ENCODE measurements around the gene RAP1GAP2. TPM values are rescaled to one million over a fixed set of nuclear protein-coding genes. Genes with fewer than 3 reads are reported as not detected.

The RAP1GAP2 gene
- total and polyA plus RNA-seq, 2 experiments from 2014 or later, result 0.74 to 3.8 TPM

GRCh38 chr17:2949469-2950044, 153.3 kb downstream of the RAP1GAP2 start:
- H3K79me2 ChIP-seq (ENCODE audit: insufficient read depth), result no peaks in the 10 kb centered on the region
- in situ Hi-C loops (cut with MboI), result no loop called here
- no peak overlapping the region for H3K4me2 ChIP-seq (ENCODE audit: unreplicated experiment)
- no peaks in the 10 kb centered on the region for H3K27me3 ChIP-seq (replicated peaks; ENCODE audit: insufficient read depth)
- no peaks in the 10 kb centered on the region for H3F3A ChIP-seq (ENCODE audit: insufficient read depth)
- H3K9me3 ChIP-seq (ENCODE audit: low read depth), result no peaks in the 10 kb centered on the region
- no peak overlapping the region for H3K4me3 ChIP-seq
- 0 out of 2 replicates have a peak, but pooled peaks cover 3% of the 10 kb centered on the region for H3K4me1 ChIP-seq (ENCODE audit: insufficient read depth)
- 3 to 5% methylated on average over 7 of the region's 7 CpGs for WGBS, 2 experiments (ENCODE audit: low coverage in 1 of 2, low lambda C conversion rate in 2 of 2, missing lambda C conversion rate in 2 of 2)
- DNase-seq, result peak; percentile 94
- H4K20me1 ChIP-seq (ENCODE audit: insufficient read depth), result no peaks in the 10 kb centered on the region
- no peaks in the 10 kb centered on the region for H3K36me3 ChIP-seq (ENCODE audit: low read depth)
- no peak overlapping the region for H3K27ac ChIP-seq
- TF ChIP-seq EZH2 (IDR thresholded peaks at IDR 0.05; ENCODE audit: insufficient read depth, poor library complexity, severe bottlenecking) (no peak), EZH2phosphoT487 (IDR thresholded peaks at IDR 0.05; ENCODE audit: insufficient read depth, low read depth) (no peak)
- H2AFZ ChIP-seq, result no peak overlapping the region
- no peak overlapping the region for H3K9ac ChIP-seq
- H3K9me2 ChIP-seq (ENCODE audit: insufficient read depth), result no peaks in the 10 kb centered on the region

- H3K27me3 ChIP-seq (replicated peaks; ENCODE audit: insufficient read depth), result no peaks in the 10 kb centered on the region
- H3F3A ChIP-seq (ENCODE audit: insufficient read depth), result peaks cover 7% of the 10 kb centered on the region
- H3K4me2 ChIP-seq (ENCODE audit: unreplicated experiment), result no peak overlapping the region
- no peaks in the 10 kb centered on the region for H4K20me1 ChIP-seq (ENCODE audit: insufficient read depth)
- H2AFZ ChIP-seq, result no peak overlapping the region
- H3K9ac ChIP-seq, result no peak overlapping the region
- no peaks in the 10 kb centered on the region for H3K9me3 ChIP-seq (ENCODE audit: low read depth)
- no peak overlapping the region for H3K27ac ChIP-seq
- peaks cover 12% of the 10 kb centered on the region for H3K4me1 ChIP-seq (ENCODE audit: insufficient read depth)
- no peaks in the 10 kb centered on the region for H3K9me2 ChIP-seq (ENCODE audit: insufficient read depth)
- no peak for DNase-seq
- H3K36me3 ChIP-seq (ENCODE audit: low read depth), result no peaks in the 10 kb centered on the region
- 90 to 91% methylated on average over 10 of the region's 10 CpGs for WGBS, 2 experiments (ENCODE audit: low coverage in 1 of 2, low lambda C conversion rate in 2 of 2, missing lambda C conversion rate in 2 of 2)
- H3K4me3 ChIP-seq, result no peak overlapping the region
- no peak for TF ChIP-seq EZH2 (IDR thresholded peaks at IDR 0.05; ENCODE audit: insufficient read depth, poor library complexity, severe bottlenecking)
- TF ChIP-seq EZH2phosphoT487 (IDR thresholded peaks at IDR 0.05; ENCODE audit: insufficient read depth, low read depth), result no peak
- in situ Hi-C loops (cut with MboI), result no loop called here
- H3K79me2 ChIP-seq (ENCODE audit: insufficient read depth), result no peaks in the 10 kb centered on the region
Observed at GRCh38 chr17:2950846-2951245, 154.6 kb downstream of the RAP1GAP2 start.

DNA sequence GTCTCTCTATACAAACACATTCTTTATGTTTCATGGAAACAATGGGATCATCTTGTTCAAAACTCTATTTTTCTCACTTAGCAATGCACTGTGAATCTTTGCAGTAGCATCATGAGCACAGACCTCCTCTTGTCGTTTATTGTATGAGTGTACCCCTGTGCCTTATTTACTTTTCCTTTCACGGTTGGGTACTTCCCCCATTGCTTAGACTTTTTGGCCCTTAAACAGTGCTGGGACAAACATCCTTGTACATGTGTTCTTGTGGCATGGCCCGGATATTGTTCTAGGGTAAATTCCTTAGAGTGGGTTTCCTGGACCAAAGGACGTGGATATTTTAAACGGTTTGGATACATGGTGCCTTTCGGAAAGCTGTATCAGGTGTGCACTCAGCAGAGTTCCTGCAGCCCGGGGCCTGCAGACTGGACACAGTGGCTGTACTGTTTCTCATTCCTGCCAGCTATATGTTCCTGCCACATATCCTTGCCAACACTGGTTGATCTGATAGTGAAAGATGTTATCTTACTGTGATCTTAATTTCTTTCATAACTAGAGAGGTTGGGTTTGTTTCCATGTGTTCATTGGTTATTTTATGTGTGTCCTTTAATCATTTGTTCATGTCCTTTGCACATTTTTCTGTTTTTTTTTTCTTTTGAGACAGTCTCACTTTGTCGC, 156.1 kb downstream of the RAP1GAP2 start:
- H2AFZ ChIP-seq, result no peak overlapping the region
- H3K9me3 ChIP-seq (ENCODE audit: low read depth), result no peaks in the 10 kb centered on the region
- in situ Hi-C loops (cut with MboI), result no loop called here
- WGBS, 2 experiments (ENCODE audit: low coverage in 1 of 2, low lambda C conversion rate in 2 of 2, missing lambda C conversion rate in 2 of 2), result 93 to 94% methylated on average over 8 of the region's 8 CpGs
- no peak overlapping the region for H3K9ac ChIP-seq
- no peaks in the 10 kb centered on the region for H3K27me3 ChIP-seq (replicated peaks; ENCODE audit: insufficient read depth)
- no peak overlapping the region for H3K27ac ChIP-seq
- no peak overlapping the region for H3K4me2 ChIP-seq (ENCODE audit: unreplicated experiment)
- no peak overlapping the region for H3K4me3 ChIP-seq
- H3F3A ChIP-seq (ENCODE audit: insufficient read depth), result peaks cover 7% of the 10 kb centered on the region
- H4K20me1 ChIP-seq (ENCODE audit: insufficient read depth), result no peaks in the 10 kb centered on the region
- no peaks in the 10 kb centered on the region for H3K79me2 ChIP-seq (ENCODE audit: insufficient read depth)
- H3K9me2 ChIP-seq (ENCODE audit: insufficient read depth), result no peaks in the 10 kb centered on the region
- no peaks in the 10 kb centered on the region for H3K36me3 ChIP-seq (ENCODE audit: low read depth)
- no peak for DNase-seq
- H3K4me1 ChIP-seq (ENCODE audit: insufficient read depth), result peaks cover 14% of the 10 kb centered on the region
- TF ChIP-seq EZH2phosphoT487 (IDR thresholded peaks at IDR 0.05; ENCODE audit: insufficient read depth, low read depth) (no peak), EZH2 (IDR thresholded peaks at IDR 0.05; ENCODE audit: insufficient read depth, poor library complexity, severe bottlenecking) (no peak)

GRCh38 chr17:2954898-2955445, 158.7 kb downstream of the RAP1GAP2 start:
- in situ Hi-C loops (cut with MboI), result no loop called here
- 29 to 31% methylated on average over 8 of the region's 8 CpGs for WGBS, 2 experiments (ENCODE audit: low coverage in 1 of 2, low lambda C conversion rate in 2 of 2, missing lambda C conversion rate in 2 of 2)
- H4K20me1 ChIP-seq (ENCODE audit: insufficient read depth), result no peaks in the 10 kb centered on the region
- H3K4me3 ChIP-seq, result no peak overlapping the region
- no peaks in the 10 kb centered on the region for H3K9me3 ChIP-seq (ENCODE audit: low read depth)
- H3K27ac ChIP-seq, result peak overlapping the region; percentile 57
- no peak overlapping the region for H3K9ac ChIP-seq
- peaks cover 7% of the 10 kb centered on the region for H3F3A ChIP-seq (ENCODE audit: insufficient read depth)
- H2AFZ ChIP-seq, result no peak overlapping the region
- no peaks in the 10 kb centered on the region for H3K79me2 ChIP-seq (ENCODE audit: insufficient read depth)
- peak; percentile 95 for DNase-seq
- no peaks in the 10 kb centered on the region for H3K36me3 ChIP-seq (ENCODE audit: low read depth)
- H3K9me2 ChIP-seq (ENCODE audit: insufficient read depth), result no peaks in the 10 kb centered on the region
- H3K4me2 ChIP-seq (ENCODE audit: unreplicated experiment), result peak overlapping the region; percentile 73
- TF ChIP-seq EZH2 (IDR thresholded peaks at IDR 0.05; ENCODE audit: insufficient read depth, poor library complexity, severe bottlenecking), result no peak
- TF ChIP-seq EZH2phosphoT487 (IDR thresholded peaks at IDR 0.05; ENCODE audit: insufficient read depth, low read depth), result peak; percentile 84; the same call in 1 of the 2 replicates
- H3K4me1 ChIP-seq (ENCODE audit: insufficient read depth), result peaks cover 16% of the 10 kb centered on the region
- H3K27me3 ChIP-seq (replicated peaks; ENCODE audit: insufficient read depth), result no peaks in the 10 kb centered on the region
